ENCODE results near the gene FILIP1. TPM values are rescaled to one million over a fixed set of nuclear protein-coding genes. Genes with fewer than 3 reads are reported as not detected.

Gene FILIP1
- total and polyA plus RNA-seq, 2 of the 8 experiments (the other 6 are each of a cell fraction or from before 2014, with no cell fraction given): 2.4 to 5.7 TPM

DNA sequence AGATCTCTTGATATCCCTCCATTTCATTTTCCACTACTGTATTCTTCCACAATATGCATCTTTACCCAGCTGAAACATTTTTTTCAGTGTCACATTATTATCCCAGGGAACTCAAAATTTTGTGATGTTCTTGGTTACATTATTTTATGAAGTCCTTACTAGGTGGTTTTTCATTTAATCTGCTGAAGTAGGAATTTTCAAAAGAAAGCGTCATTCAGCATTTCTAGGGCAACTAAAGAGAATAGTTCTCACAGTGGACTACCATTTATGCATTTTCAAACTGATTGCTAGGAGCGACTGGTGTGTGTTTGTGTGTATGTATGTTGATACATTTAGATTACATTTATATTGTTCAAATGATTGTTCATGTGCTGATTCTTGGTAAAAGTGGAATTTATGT lies 206.6 kb downstream of the FILIP1 start:
- no peak for FAIRE-seq
- POLR2A ChIA-PET (ENCODE audit: partially characterized antibody): no interaction called here
- no peak overlapping the region for H2BK5ac ChIP-seq (ENCODE audit: low read depth, low read length)
- TF ChIP-seq ASH2L (IDR thresholded peaks at IDR 0.05; ENCODE audit: low read length) (no peak), RFX5 (IDR thresholded peaks at IDR 0.05; ENCODE audit: borderline replicate concordance, low read depth, low read length) (no peak), EGR1 (IDR thresholded peaks at IDR 0.05; ENCODE audit: borderline replicate concordance, low read depth, low read length) (no peak), SIX5 (IDR thresholded peaks at IDR 0.05; ENCODE audit: low read depth, low read length) (no peak), POLR2A (IDR thresholded peaks at IDR 0.05; ENCODE audit: control extremely low read depth in 1 of 2, low read depth in 2 of 2, low read length in 2 of 2) (no peak), CREB1 (IDR thresholded peaks at IDR 0.05) (no peak), KDM5A (IDR thresholded peaks at IDR 0.05; ENCODE audit: low read length) (no peak), KDM4A (IDR thresholded peaks at IDR 0.05; ENCODE audit: low read depth, low read length, severe bottlenecking) (no peak), EP300 (IDR thresholded peaks at IDR 0.05; ENCODE audit: borderline replicate concordance in 1 of 2, low read depth in 2 of 2, low read length in 2 of 2) (no peak), GTF2F1 (IDR thresholded peaks at IDR 0.05; ENCODE audit: borderline replicate concordance, low read depth, low read length) (no peak), CEBPB (IDR thresholded peaks at IDR 0.05; ENCODE audit: low read depth, low read length) (no peak), TAF1 (IDR thresholded peaks at IDR 0.05; ENCODE audit: low read depth, low read length) (no peak), CHD2 (IDR thresholded peaks at IDR 0.05; ENCODE audit: low read length) (no peak)

More for the DNA sequence above, 206.6 kb downstream of the FILIP1 start:
- Histone ChIP-seq H3K56ac (replicated peaks; ENCODE audit: insufficient read length, low read depth, low read length) (no peak overlapping the region), H2BK20ac (ENCODE audit: low read length) (no peak overlapping the region), H4K20me1 (replicated peaks in 1 of 2; ENCODE audit: control insufficient read depth in 1 of 2, insufficient read depth in 2 of 2, low read length in 2 of 2) (peaks cover 2 to 4% of the 10 kb centered on the region in 2 experiments), H3K4me1 (replicated peaks in 1 of 4; ENCODE audit: control insufficient read depth in 3 of 4, insufficient read depth in 4 of 4, low read length in 3 of 4) (peaks cover 3 to 9% (median 8%) of the 10 kb centered on the region in 4 experiments), H3K27me3 (replicated peaks in 1 of 4; ENCODE audit: control insufficient read depth in 3 of 4, extremely low read depth in 1 of 4, insufficient read depth in 3 of 4, low read length in 3 of 4) (no peaks in the 10 kb centered on the region), H3K9ac (replicated peaks in 1 of 4; ENCODE audit: extremely low read depth in 1 of 4, low read depth in 3 of 4, low read length in 3 of 4) (no peak overlapping the region), H3K4me3 (ENCODE audit: extremely low read depth in 1 of 4, insufficient read depth in 2 of 4, low read depth in 3 of 4, low read length in 4 of 4) (no peak overlapping the region), H3K4ac (replicated peaks; ENCODE audit: insufficient read length, low read depth, low read length) (no peak overlapping the region), H2AK5ac (ENCODE audit: low read depth, low read length) (no peak overlapping the region), H2AFZ (ENCODE audit: low read length) (no peak overlapping the region), H3K23me2 (ENCODE audit: low read depth, low read length) (no peaks in the 10 kb centered on the region), H2BK15ac (ENCODE audit: low read length) (no peak overlapping the region), H3K4me2 (ENCODE audit: insufficient read depth in 1 of 2, low read depth in 2 of 2, low read length in 2 of 2) (no peak overlapping the region), H3K79me2 (ENCODE audit: control insufficient read depth in 1 of 2, insufficient read depth in 2 of 2, low read length in 2 of 2) (peaks cover 15 to 24% of the 10 kb centered on the region in 2 experiments), H3K14ac (ENCODE audit: insufficient read length) (no peak overlapping the region), H2BK120ac (replicated peaks; ENCODE audit: low read depth, low read length) (no peak overlapping the region), H3K9me3 (ENCODE audit: insufficient read depth in 2 of 2, low read depth in 1 of 2, low read length in 1 of 2) (no peaks in the 10 kb centered on the region), H4K8ac (ENCODE audit: extremely low read depth, insufficient read depth, low read length) (no peak overlapping the region), H4K5ac (ENCODE audit: insufficient read length, low read depth, low read length) (no peak overlapping the region), H4K91ac (replicated peaks; ENCODE audit: insufficient read length, low read length) (no peak overlapping the region), H3K79me1 (ENCODE audit: low read depth, low read length) (0 out of 2 replicates have a peak, but pooled peaks cover 3% of the 10 kb centered on the region), H3K18ac (ENCODE audit: extremely low read depth, low read length) (no peak overlapping the region), H3K23ac (ENCODE audit: insufficient read length) (no peak overlapping the region), H3K36me3 (ENCODE audit: control insufficient read depth in 2 of 4, insufficient read depth in 4 of 4, low read length in 3 of 4) (no peaks in the 10 kb centered on the region), H2BK12ac (ENCODE audit: low read depth, low read length) (no peak overlapping the region), H3K27ac (ENCODE audit: low read depth, low read length) (no peak overlapping the region)
- DNase-seq (ENCODE audit: low read depth in 1 of 2, low spot score in 2 of 2): no peak
- CTCF ChIA-PET (ENCODE audit: partially characterized antibody): no interaction called here
- WGBS, 2 experiments (ENCODE audit: extremely low coverage in 1 of 2, insufficient coverage in 1 of 2, insufficient read length in 1 of 2, insufficient replicate concordance in 2 of 2, low coverage in 1 of 2, low lambda C conversion rate in 2 of 2, missing lambda C conversion rate in 1 of 2): 92% methylated on average over 2 of the region's 2 CpGs; no CpG with 5 or more reads in 1 of the 2 experiments

Data from H1 (cell line).